ENCODE measurements around the gene SLK.

Gene SLK

GRCh38 chr10:104072786-104073185 is 105.8 kb downstream of the SLK start:
- H3K9ac ChIP-seq (ENCODE audit: low read length in 2 of 2), result no peak overlapping the region
- H3K27ac ChIP-seq (ENCODE audit: low read length), result no peak overlapping the region
- H3K4me3 ChIP-seq (ENCODE audit: low read length in 2 of 2), result no peak overlapping the region
- peaks cover 3 to 4% of the 10 kb centered on the region in 2 donors for H3K27me3 ChIP-seq (ENCODE audit: control insufficient read depth in 1 of 2, insufficient read depth in 2 of 2, low read length in 2 of 2)
- H3K36me3 ChIP-seq (ENCODE audit: control insufficient read depth in 2 of 2, insufficient read depth in 2 of 2, low read length in 2 of 2), result no peaks in the 10 kb centered on the region
- no peaks in the 10 kb centered on the region for H3K4me1 ChIP-seq (ENCODE audit: control insufficient read depth, insufficient read depth, low read length)
- no peaks in the 10 kb centered on the region for H3K9me3 ChIP-seq (ENCODE audit: control insufficient read depth in 2 of 2, low read length in 2 of 2)

- H3K27ac ChIP-seq (ENCODE audit: low read length), result no peak overlapping the region
- H3K27me3 ChIP-seq (ENCODE audit: control insufficient read depth in 1 of 2, insufficient read depth in 2 of 2, low read length in 2 of 2), result peaks cover 3 to 4% of the 10 kb centered on the region in 2 donors
- no peak overlapping the region for H3K9ac ChIP-seq (ENCODE audit: low read length in 2 of 2)
- H3K36me3 ChIP-seq (ENCODE audit: control insufficient read depth in 2 of 2, insufficient read depth in 2 of 2, low read length in 2 of 2), result no peaks in the 10 kb centered on the region
- H3K4me1 ChIP-seq (ENCODE audit: control insufficient read depth, insufficient read depth, low read length), result no peaks in the 10 kb centered on the region
- H3K9me3 ChIP-seq (ENCODE audit: control insufficient read depth in 2 of 2, low read length in 2 of 2), result no peaks in the 10 kb centered on the region
- H3K4me3 ChIP-seq (ENCODE audit: low read length in 2 of 2), result no peak overlapping the region
Observed at GRCh38 chr10:104074505-104074904, 107.6 kb downstream of the SLK start.

- Histone ChIP-seq H3K36me3 (ENCODE audit: control insufficient read depth in 2 of 2, insufficient read depth in 2 of 2, low read length in 2 of 2) (no peaks in the 10 kb centered on the region), H3K9me3 (ENCODE audit: control insufficient read depth in 2 of 2, low read length in 2 of 2) (no peaks in the 10 kb centered on the region), H3K9ac (ENCODE audit: low read length in 2 of 2) (no peak overlapping the region), H3K4me1 (ENCODE audit: control insufficient read depth, insufficient read depth, low read length) (peaks cover under 1% of the 10 kb centered on the region), H3K27me3 (ENCODE audit: control insufficient read depth in 1 of 2, insufficient read depth in 2 of 2, low read length in 2 of 2) (peaks cover 2 to 3% of the 10 kb centered on the region in 2 donors), H3K27ac (ENCODE audit: low read length) (no peak overlapping the region), H3K4me3 (ENCODE audit: low read length in 2 of 2) (no peak overlapping the region)
Observed at GRCh38 chr10:104076743-104077160, 109.8 kb downstream of the SLK start.

GRCh38 chr10:104077247-104077646 is 110.3 kb downstream of the SLK start:
- no peak overlapping the region for H3K27ac ChIP-seq (ENCODE audit: low read length)
- H3K4me3 ChIP-seq (ENCODE audit: low read length in 2 of 2), result no peak overlapping the region

GRCh38 chr10:104077663-104078151 is 110.8 kb downstream of the SLK start:
- H3K27ac ChIP-seq (ENCODE audit: low read length), result no peak overlapping the region

More at GRCh38 chr10:104077247-104077646, 110.3 kb downstream of the SLK start:
- no peaks in the 10 kb centered on the region for H3K36me3 ChIP-seq (ENCODE audit: control insufficient read depth in 2 of 2, insufficient read depth in 2 of 2, low read length in 2 of 2)
- peaks cover 2 to 3% of the 10 kb centered on the region in 2 donors for H3K27me3 ChIP-seq (ENCODE audit: control insufficient read depth in 1 of 2, insufficient read depth in 2 of 2, low read length in 2 of 2)
- no peak overlapping the region for H3K9ac ChIP-seq (ENCODE audit: low read length in 2 of 2)
- H3K4me1 ChIP-seq (ENCODE audit: control insufficient read depth, insufficient read depth, low read length), result peaks cover 3% of the 10 kb centered on the region
- no peaks in the 10 kb centered on the region for H3K9me3 ChIP-seq (ENCODE audit: control insufficient read depth in 2 of 2, low read length in 2 of 2)

More at GRCh38 chr10:104077663-104078151, 110.8 kb downstream of the SLK start:
- no peak overlapping the region for H3K9ac ChIP-seq (ENCODE audit: low read length in 2 of 2)
- no peaks in the 10 kb centered on the region for H3K36me3 ChIP-seq (ENCODE audit: control insufficient read depth in 2 of 2, insufficient read depth in 2 of 2, low read length in 2 of 2)
- peaks cover 3% of the 10 kb centered on the region for H3K4me1 ChIP-seq (ENCODE audit: control insufficient read depth, insufficient read depth, low read length)
- no peaks in the 10 kb centered on the region for H3K9me3 ChIP-seq (ENCODE audit: control insufficient read depth in 2 of 2, low read length in 2 of 2)
- peaks cover 2 to 3% of the 10 kb centered on the region in 2 donors for H3K27me3 ChIP-seq (ENCODE audit: control insufficient read depth in 1 of 2, insufficient read depth in 2 of 2, low read length in 2 of 2)
- H3K4me3 ChIP-seq (ENCODE audit: low read length in 2 of 2), result no peak overlapping the region

Data from stomach smooth muscle (tissue), 2 donors.